HCT116 (cell line): ENCODE measurements around the gene THRA. TPM values are rescaled to one million over a fixed set of nuclear protein-coding genes. Genes with fewer than 3 reads are reported as not detected.

Experiments used
- ATAC-seq: fragments of 200-7000 bp; cut with Tn5 transposase; 2 replicates; pipeline ENCODE4 v1.9.1; 2020; ENCODE audit warnings: mild to moderate bottlenecking, moderate library complexity
- BruUV-seq: library from RNA; stranded (reverse); fragments of 400-500 nt; replicated peaks from 2 replicates; lab custom pipeline; 2021; lab: Mats Ljungman, UMichigan
- CTCF ChIA-PET: fragments of 300-600 bp; sonication (Branson Sonifier 250); formaldehyde crosslinking; loops from one replicate; lab custom pipeline; 2021; ENCODE audit warnings: antibody characterized with exemption; lab: Charles Lee
- POLR2A ChIA-PET: fragments of 300-600, 350-600 bp; sonication (Branson Sonifier 250); formaldehyde crosslinking; loops from one replicate; lab custom pipeline; 2021; ENCODE audit warnings: antibody characterized with exemption; lab: Charles Lee
- RAD21 ChIA-PET, 2 experiments: fragments of 300-600 bp; sonication (Branson Sonifier 250); formaldehyde crosslinking; loops; one replicate each; lab custom pipeline; 2023; ENCODE audit warnings: low total read pairs in 2 of 2; ENCODE audit not compliant: uncharacterized antibody in 2 of 2, unreplicated experiment in 2 of 2, low non-redundant PET in 1 of 2; lab: Charles Lee
- DNase-seq: peaks from one replicate; pipeline ENCODE4 v3.0.0-alpha.2; 2010; ENCODE audit warnings: low read depth, low spot score
- H2AFZ ChIP-seq: fragments of 200-600 bp; shearing (Covaris generic), sonication (generic); 2 replicates; pipeline ENCODE4 v1.6.1; 2017; ENCODE audit warnings: low read depth, mixed run types, mixed read lengths, antibody characterized with exemption, low read length; ENCODE audit not compliant: poor library complexity, severe bottlenecking
- H3K27ac ChIP-seq: 2 replicates; pipeline ENCODE4 v1.5.1; 2012; ENCODE audit warnings: low read depth, low read length
- H3K27me3 ChIP-seq: fragments of 200-600 bp; sonication (generic); 2 replicates; pipeline ENCODE4 v1.6.1; 2016; ENCODE audit warnings: mixed run types, low read length, mixed read lengths; ENCODE audit not compliant: insufficient read depth
- H3K36me3 ChIP-seq, 2 experiments: fragments of 200-500 bp in 1 of 2; fragments of 200-600 bp in 1 of 2; sonication (Bioruptor generic) in 1 of 2; sonication (generic) in 1 of 2; 2 replicates each; pipeline versions ENCODE4 v1.5.1 to v1.6.1; 2014 to 2016; ENCODE audit warnings: low read length in 2 of 2, inconsistent platforms in 1 of 2, mixed read lengths in 1 of 2, mixed run types in 1 of 2; ENCODE audit not compliant: insufficient read depth in 2 of 2, control insufficient read depth in 1 of 2
- H3K4me1 ChIP-seq, 2 experiments: fragments of 200-600 bp in 1 of 2; sonication (generic) in 1 of 2; 2 replicates each; pipeline versions ENCODE4 v1.5.1 to v1.6.1; 2012 to 2017; ENCODE audit warnings: low read length in 2 of 2, inconsistent platforms in 1 of 2, mild to moderate bottlenecking in 1 of 2, mixed read lengths in 1 of 2, mixed run types in 1 of 2, moderate library complexity in 1 of 2; ENCODE audit not compliant: insufficient read depth in 2 of 2, control insufficient read depth in 1 of 2
- H3K4me2 ChIP-seq: fragments of 200-600 bp; sonication (generic); 2 replicates; pipeline ENCODE4 v1.6.1; 2017; ENCODE audit warnings: mixed run types, low read length, mixed read lengths
- H3K4me3 ChIP-seq, 2 experiments: fragments of 200-600 bp in 1 of 2; sonication (generic) in 1 of 2; replicated peaks in 1 of 2; 2 replicates each; pipeline ENCODE4 v1.5.1; 2011 to 2016; ENCODE audit warnings: low read length in 2 of 2, control low read depth in 1 of 2, low read depth in 1 of 2, mild to moderate bottlenecking in 1 of 2, mixed read lengths in 1 of 2, mixed run types in 1 of 2
- H3K79me2 ChIP-seq: fragments of 200-600 bp; sonication (generic); 2 replicates; pipeline ENCODE4 v1.6.1; 2017; ENCODE audit warnings: mild to moderate bottlenecking, mixed run types, low read length, moderate library complexity, mixed read lengths; ENCODE audit not compliant: insufficient read depth
- H3K9ac ChIP-seq: fragments of 200-600 bp; sonication (generic); 2 replicates; pipeline ENCODE4 v1.6.1; 2016; ENCODE audit warnings: low read length, mixed read lengths
- H3K9me2 ChIP-seq: fragments of 200-600 bp; sonication (generic), shearing (Covaris generic); 2 replicates; pipeline ENCODE4 v1.6.1; 2017; ENCODE audit warnings: mixed run types, mild to moderate bottlenecking, moderate library complexity; ENCODE audit not compliant: insufficient read depth
- H3K9me3 ChIP-seq, 2 experiments: fragments of 200-500 bp in 1 of 2; fragments of 200-600 bp in 1 of 2; sonication (Bioruptor generic) in 1 of 2; sonication (generic) in 1 of 2; 2 replicates each; pipeline ENCODE4 v1.6.1; 2014 to 2017; ENCODE audit warnings: low read length in 2 of 2, mixed read lengths in 2 of 2, inconsistent platforms in 1 of 2, low read depth in 1 of 2, mild to moderate bottlenecking in 1 of 2, mixed run types in 1 of 2, moderate library complexity in 1 of 2; ENCODE audit not compliant: control insufficient read depth in 1 of 2, insufficient read depth in 1 of 2
- H4K20me1 ChIP-seq: fragments of 200-600 bp; sonication (generic), shearing (Covaris generic); 2 replicates; pipeline ENCODE4 v1.6.1; 2017; ENCODE audit warnings: mixed run types, mild to moderate bottlenecking, moderate library complexity; ENCODE audit not compliant: insufficient read depth
- ELF1 ChIP-seq: IDR thresholded peaks from 2 replicates; pipeline ENCODE4 v1.6.1; 2012; ENCODE audit warnings: low read depth, borderline replicate concordance
- EZH2phosphoT487 ChIP-seq: fragments of 200-600 bp; IDR thresholded peaks from 2 replicates; pipeline ENCODE4 v1.6.1; 2018; ENCODE audit warnings: antibody characterized with exemption, borderline replicate concordance
- RAD21 ChIP-seq: IDR thresholded peaks from 2 replicates; pipeline ENCODE4 v1.6.1; 2012; ENCODE audit warnings: low read depth, mild to moderate bottlenecking
- SIN3A ChIP-seq: IDR thresholded peaks from 2 replicates; pipeline ENCODE4 v1.6.1; 2012; ENCODE audit warnings: low read depth
- SP1 ChIP-seq: IDR thresholded peaks from 2 replicates; pipeline ENCODE4 v1.6.1; 2012; ENCODE audit warnings: low read depth
- SRF ChIP-seq: IDR thresholded peaks from 2 replicates; pipeline ENCODE4 v1.6.1; 2012; ENCODE audit warnings: low read depth
- ZFX ChIP-seq: fragments of 450-650 bp; IDR thresholded peaks from 2 replicates; pipeline ENCODE4 v1.6.1; 2017
- ZNF274 ChIP-seq: fragments of 200-500 bp; sonication (Bioruptor generic); IDR thresholded peaks from 2 replicates; pipeline ENCODE4 v1.6.1; 2014; ENCODE audit warnings: mild to moderate bottlenecking, low read depth, low read length, inconsistent platforms
- intact Hi-C: fragments of 100-400 bp; cut with micrococcal nuclease; formaldehyde crosslinking; loops from 2 replicates; pipeline ENCODE4 v1.10.0; 2022
- total RNA-seq: library from RNA; stranded (reverse); gene quantifications from one replicate; pipeline ENCODE4 v1.2.1, GENCODE V29; 2021; ENCODE audit not compliant: unreplicated experiment
- TF ChIP-seq, protein P1 (sequence below), 3 experiments: fragments of 200-600 bp in 1 of 3; sonication (generic) in 1 of 3; IDR thresholded peaks in 2 of 3; conservative IDR thresholded peaks in 1 of 3; 2 replicates each; pipeline ENCODE4 v1.5.1; 2012 to 2017; ENCODE audit warnings: low read depth in 2 of 3, low read length in 2 of 3, antibody characterized with exemption in 1 of 3, borderline replicate concordance in 1 of 3, control low read depth in 1 of 3, mild to moderate bottlenecking in 1 of 3, mixed read lengths in 1 of 3, mixed run types in 1 of 3, moderate library complexity in 1 of 3; ENCODE audit not compliant: insufficient read depth in 1 of 3

The THRA gene
- total RNA-seq, 1 experiment from 2014 or later, result 23.3 TPM

DNA sequence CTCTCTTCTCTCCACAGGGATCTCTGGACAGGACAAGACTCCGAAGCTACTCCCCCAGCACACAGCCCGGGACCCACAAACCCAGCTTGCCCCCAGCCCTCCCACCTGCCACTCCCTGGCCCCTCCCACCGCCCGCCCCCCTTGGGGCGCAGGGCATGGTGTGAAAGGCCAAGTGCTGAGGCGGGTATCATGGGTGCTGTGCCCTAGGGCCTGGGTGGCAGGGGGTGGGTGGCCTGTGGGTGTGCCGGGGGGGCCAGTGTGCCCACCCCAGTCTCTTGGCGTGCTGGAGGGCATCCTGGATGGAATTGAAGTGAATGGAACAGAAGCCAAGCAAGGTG lies 11.4 kb downstream of the THRA start:
- Histone ChIP-seq H3K27me3 (no peaks in the 10 kb centered on the region), H3K4me1 (peaks cover 62 to 64% of the 10 kb centered on the region in 2 experiments), H2AFZ (no peak overlapping the region), H3K4me2 (no peak overlapping the region), H3K9me2 (no peaks in the 10 kb centered on the region), H3K9ac (no peak overlapping the region), H3K27ac (no peak overlapping the region), H3K36me3 (no peaks in the 10 kb centered on the region), H3K4me3 (no peak overlapping the region), H3K79me2 (peaks cover 3% of the 10 kb centered on the region; the same call in 1 of the 2 replicates), H4K20me1 (no peaks in the 10 kb centered on the region), H3K9me3 (no peaks in the 10 kb centered on the region)
- intact Hi-C loops, result no loop called here
- ChIA-PET POLR2A (interaction anchor here (1.0 to 1.8 kb wide), 2 partner anchors 25 to 26 kb away, joined by 3 to 18 read pairs; partner anchors contain the start of gene NR1D1), CTCF (interaction anchor here (1.8 to 2.7 kb wide), 4 partner anchors 9 to 39 kb away, joined by 5 to 36 read pairs (median 12); no protein-coding TSS in a partner anchor), RAD21 (no interaction called here)
- TF ChIP-seq SP1 (no peak), ZFX (no peak)
- BruUV-seq, result no TSS peak
- DNase-seq, result no peak
- no peak for ATAC-seq

GRCh38 chr17:40074871-40075200 lies 12.1 kb downstream of the THRA start:
- H2AFZ ChIP-seq, result no peak overlapping the region
- peak overlapping the region; percentile 57 for H3K4me2 ChIP-seq
- ChIA-PET CTCF (interaction anchor here (0.6 to 2.7 kb wide), 19 partner anchors 9 to 143 kb away, joined by 3 to 36 read pairs (median 5); partner anchors contain the start of genes MED24 and NR1D1), RAD21 (interaction anchor here in 1 of 2 experiments (1.4 kb wide), 1 partner anchor 39 kb away, joined by 6 read pairs; no protein-coding TSS in a partner anchor), POLR2A (interaction anchor here (0.6 to 1.8 kb wide), 4 partner anchors 21 to 46 kb away, joined by 3 to 18 read pairs (median 5); partner anchors contain the start of genes MED24 and NR1D1)
- no TSS peak for BruUV-seq
- H3K9ac ChIP-seq, result no peak overlapping the region
- intact Hi-C loops, result no loop called here
- DNase-seq (no peak), ATAC-seq (no peak)
- H3K79me2 ChIP-seq, result no peaks in the 10 kb centered on the region; the same call in 1 of the 2 replicates
- H4K20me1 ChIP-seq, result no peaks in the 10 kb centered on the region
- peak overlapping the region; percentile 52; the same call in 1 of the 2 replicates for H3K27ac ChIP-seq
- H3K9me2 ChIP-seq, result no peaks in the 10 kb centered on the region
- no peaks in the 10 kb centered on the region for H3K9me3 ChIP-seq
- peaks cover 55 to 57% of the 10 kb centered on the region in 2 experiments for H3K4me1 ChIP-seq
- H3K4me3 ChIP-seq, result no peak overlapping the region
- H3K36me3 ChIP-seq, result no peaks in the 10 kb centered on the region
- H3K27me3 ChIP-seq, result no peaks in the 10 kb centered on the region
- TF ChIP-seq RAD21 (no peak), ELF1 (no peak), EZH2phosphoT487 (no peak), SRF (no peak), SIN3A (no peak), ZNF274 (no peak)
- TF ChIP-seq, protein P1, sequence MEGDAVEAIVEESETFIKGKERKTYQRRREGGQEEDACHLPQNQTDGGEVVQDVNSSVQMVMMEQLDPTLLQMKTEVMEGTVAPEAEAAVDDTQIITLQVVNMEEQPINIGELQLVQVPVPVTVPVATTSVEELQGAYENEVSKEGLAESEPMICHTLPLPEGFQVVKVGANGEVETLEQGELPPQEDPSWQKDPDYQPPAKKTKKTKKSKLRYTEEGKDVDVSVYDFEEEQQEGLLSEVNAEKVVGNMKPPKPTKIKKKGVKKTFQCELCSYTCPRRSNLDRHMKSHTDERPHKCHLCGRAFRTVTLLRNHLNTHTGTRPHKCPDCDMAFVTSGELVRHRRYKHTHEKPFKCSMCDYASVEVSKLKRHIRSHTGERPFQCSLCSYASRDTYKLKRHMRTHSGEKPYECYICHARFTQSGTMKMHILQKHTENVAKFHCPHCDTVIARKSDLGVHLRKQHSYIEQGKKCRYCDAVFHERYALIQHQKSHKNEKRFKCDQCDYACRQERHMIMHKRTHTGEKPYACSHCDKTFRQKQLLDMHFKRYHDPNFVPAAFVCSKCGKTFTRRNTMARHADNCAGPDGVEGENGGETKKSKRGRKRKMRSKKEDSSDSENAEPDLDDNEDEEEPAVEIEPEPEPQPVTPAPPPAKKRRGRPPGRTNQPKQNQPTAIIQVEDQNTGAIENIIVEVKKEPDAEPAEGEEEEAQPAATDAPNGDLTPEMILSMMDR (IDR thresholded peaks at IDR 0.05 in 2 of 3, conservative IDR thresholded peaks at IDR 0.05 in 1 of 3; ENCODE audit: borderline replicate concordance in 1 of 3, insufficient read depth in 1 of 3, low read depth in 2 of 3, low read length in 2 of 3), result no peak
- TF ChIP-seq, all 23 proteins: peak for 0
